Stimulated activated naive CD4-positive, alpha-beta T cell treated with Interleukin-2 at 50 U/mL for 16 hours (primary cell): ENCODE data around the gene CADPS2.
"Not testable (repeated sequence)": the region's sequence is repeated elsewhere in the genome, so short reads cannot be mapped to it uniquely, and the experiment has no call there.

Experiments
- DNase-seq: peaks from one replicate; lab custom pipeline; 2025; lab: John Stamatoyannopoulos, UW

The CADPS2 gene

GRCh38 chr7:122849957-122850328 lies 36.3 kb downstream of the CADPS2 start:
- no peak for DNase-seq

- DNase-seq, result no peak
These were observed 36.8 kb downstream of the CADPS2 start for GRCh38 chr7:122849322-122849956.

GRCh38 chr7:122847871-122848473 lies 38.3 kb downstream of the CADPS2 start:
- DNase-seq, result no peak

- DNase-seq, result no peak
These were observed 39.7 kb downstream of the CADPS2 start for GRCh38 chr7:122846591-122846990.

- no peak for DNase-seq
These were observed 41.0 kb downstream of the CADPS2 start for GRCh38 chr7:122845286-122845685.

GRCh38 chr7:122844191-122844988 lies 41.9 kb downstream of the CADPS2 start:
- DNase-seq, result no peak

GRCh38 chr7:122842971-122843370 lies 43.3 kb downstream of the CADPS2 start:
- DNase-seq, result no peak

GRCh38 chr7:122836286-122836685 lies 50.0 kb downstream of the CADPS2 start:
- DNase-seq, result not testable (repeated sequence)

- DNase-seq, result not testable (repeated sequence)
These were observed 51.7 kb downstream of the CADPS2 start for GRCh38 chr7:122834571-122834942.

- DNase-seq, result no peak
These were observed 52.2 kb downstream of the CADPS2 start for GRCh38 chr7:122833888-122834570.

GRCh38 chr7:122831436-122831835 lies 54.8 kb downstream of the CADPS2 start:
- no peak for DNase-seq

- no peak for DNase-seq
These were observed 56.3 kb downstream of the CADPS2 start for GRCh38 chr7:122829962-122830361.

GRCh38 chr7:122827763-122828162 lies 58.5 kb downstream of the CADPS2 start:
- no peak for DNase-seq

GRCh38 chr7:122813845-122814244 lies 72.4 kb downstream of the CADPS2 start:
- DNase-seq, result no peak

GRCh38 chr7:122803851-122804250 lies 82.4 kb downstream of the CADPS2 start:
- no peak for DNase-seq

- no peak for DNase-seq
These were observed 82.9 kb downstream of the CADPS2 start for GRCh38 chr7:122803323-122803722.

GRCh38 chr7:122802301-122802751 lies 83.9 kb downstream of the CADPS2 start:
- no peak for DNase-seq

GRCh38 chr7:122791959-122792545 lies 94.2 kb downstream of the CADPS2 start:
- DNase-seq, result no peak

GRCh38 chr7:122790591-122790990 lies 95.7 kb downstream of the CADPS2 start:
- DNase-seq, result no peak

- DNase-seq, result no peak
These were observed 96.1 kb downstream of the CADPS2 start for GRCh38 chr7:122790132-122790531.

GRCh38 chr7:122789156-122789555 lies 97.1 kb downstream of the CADPS2 start:
- DNase-seq, result no peak

- no peak for DNase-seq
These were observed 115.4 kb downstream of the CADPS2 start for GRCh38 chr7:122770686-122771335.
